ENCODE results near the gene CRNKL1. TPM values are rescaled to one million over a fixed set of nuclear protein-coding genes. Genes with fewer than 3 reads are reported as not detected.

The CRNKL1 gene
- 23.3 TPM for polyA plus RNA-seq (2013, experiment 1 of 2; ENCODE audit: insufficient read length)
- polyA plus RNA-seq (2013, experiment 2 of 2; ENCODE audit: insufficient read length): 16.7 TPM

- peak; percentile 93 for DNase-seq
These were observed at the start of gene CRNKL1, which contains the start of gene CFAP61 for GRCh38 chr20:20052074-20052970. Gene CRNKL1 (minus strand): TSS chr20:20052466. CDS start chr20:20052342, 124 bp downstream. Gene CFAP61 (plus strand): TSS chr20:20052532. CDS start chr20:20056654, 4,122 bp downstream.

- no peak for DNase-seq
These were observed 48.6 kb upstream of the CRNKL1 start for GRCh38 chr20:20100881-20101280.

GRCh38 chr20:20096421-20096820, 44.2 kb upstream of the CRNKL1 start:
- DNase-seq: no peak

- DNase-seq: no peak
These were observed 43.0 kb upstream of the CRNKL1 start for GRCh38 chr20:20095114-20095872.

GRCh38 chr20:20094410-20094809, 42.1 kb upstream of the CRNKL1 start:
- no peak for DNase-seq

GRCh38 chr20:20092827-20093226, 40.6 kb upstream of the CRNKL1 start:
- no peak for DNase-seq

GRCh38 chr20:20089939-20090338, 37.7 kb upstream of the CRNKL1 start:
- no peak for DNase-seq

- no peak for DNase-seq
These were observed 36.8 kb upstream of the CRNKL1 start for GRCh38 chr20:20089018-20089417.

- no peak for DNase-seq
These were observed 33.5 kb upstream of the CRNKL1 start for GRCh38 chr20:20085812-20086211.

- no peak for DNase-seq
These were observed 32.8 kb upstream of the CRNKL1 start for GRCh38 chr20:20085071-20085470.

- DNase-seq: no peak
These were observed 32.1 kb upstream of the CRNKL1 start for GRCh38 chr20:20084296-20084752.

GRCh38 chr20:20083807-20084206, 31.5 kb upstream of the CRNKL1 start:
- DNase-seq: peak; percentile 24

GRCh38 chr20:20079102-20079784, 27.0 kb upstream of the CRNKL1 start:
- DNase-seq: no peak

- DNase-seq: no peak
These were observed 25.8 kb upstream of the CRNKL1 start for GRCh38 chr20:20078041-20078440.

GRCh38 chr20:20076297-20077065, 24.2 kb upstream of the CRNKL1 start:
- peak; percentile 61 for DNase-seq

- no peak for DNase-seq
These were observed 22.8 kb upstream of the CRNKL1 start for GRCh38 chr20:20075032-20075431.

- DNase-seq: no peak
These were observed 21.6 kb upstream of the CRNKL1 start for GRCh38 chr20:20073801-20074371.

- DNase-seq: no peak
These were observed 18.8 kb upstream of the CRNKL1 start for GRCh38 chr20:20070871-20071726.

- no peak for DNase-seq
These were observed 13.1 kb upstream of the CRNKL1 start for GRCh38 chr20:20065361-20065760.

GRCh38 chr20:20063941-20064702, 11.9 kb upstream of the CRNKL1 start:
- no peak for DNase-seq

Data from fibroblast of skin of back (primary cell).